HK-2 (cell line): ENCODE data around the gene TESK2.
"Not testable (repeated sequence)": the region's sequence is repeated elsewhere in the genome, so short reads cannot be mapped to it uniquely, and the experiment has no call there.

Experiments used
- DNase-seq: peaks from one replicate; pipeline ENCODE4 v3.0.0-alpha.2; 2018; ENCODE audit not compliant: unreplicated experiment

TESK2 gene

GRCh38 chr1:45411510-45411899 is 79.5 kb downstream of the TESK2 start:
- DNase-seq, result no peak

- DNase-seq, result no peak
Observed at GRCh38 chr1:45410850-45411509, 80.0 kb downstream of the TESK2 start.

- no peak for DNase-seq
Observed at GRCh38 chr1:45409276-45409675, 81.7 kb downstream of the TESK2 start.

GRCh38 chr1:45407629-45408287 is 83.2 kb downstream of the TESK2 start:
- no peak for DNase-seq

- DNase-seq, result no peak
Observed at GRCh38 chr1:45405636-45406035, 85.3 kb downstream of the TESK2 start.

DNA sequence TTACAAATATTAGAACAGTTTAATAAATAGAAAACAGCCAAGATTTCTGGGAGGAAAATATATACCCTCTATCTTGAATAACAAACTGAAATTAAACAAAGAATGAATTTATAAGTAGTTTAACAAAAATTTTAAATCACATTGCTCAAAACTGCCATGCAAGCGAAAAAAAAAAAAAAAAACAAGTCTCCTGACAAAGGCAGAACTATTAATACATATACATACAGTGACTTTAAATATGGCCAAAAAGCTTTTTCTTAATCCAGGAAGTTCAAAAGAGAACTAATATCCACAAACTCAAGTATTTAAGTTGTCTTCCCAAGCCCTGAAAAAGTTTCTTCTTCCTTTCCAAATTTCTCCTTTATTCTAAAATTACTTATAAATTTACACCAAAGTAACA is 87.2 kb downstream of the TESK2 start:
- no peak for DNase-seq

- no peak for DNase-seq
Observed at GRCh38 chr1:45403298-45403697, 87.7 kb downstream of the TESK2 start.

DNA sequence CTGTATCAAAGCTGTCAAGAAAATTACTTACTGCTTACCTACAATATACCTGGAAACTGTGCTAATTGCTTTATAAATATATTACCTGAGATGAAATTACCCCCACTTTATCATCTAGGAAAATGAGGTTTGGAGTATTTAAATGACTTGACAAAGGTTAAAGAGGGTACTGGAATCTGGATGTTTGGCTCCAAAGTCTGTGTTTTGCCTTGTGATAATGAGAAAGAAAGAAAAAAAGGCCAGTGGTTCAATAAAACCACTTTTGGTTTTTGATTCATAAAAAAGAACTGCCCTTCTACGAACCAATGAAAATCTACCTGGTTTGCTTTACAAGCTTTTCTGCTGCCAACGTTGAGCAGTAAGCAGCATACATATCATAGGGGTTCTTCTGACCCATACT is 89.4 kb downstream of the TESK2 start:
- no peak for DNase-seq

DNA sequence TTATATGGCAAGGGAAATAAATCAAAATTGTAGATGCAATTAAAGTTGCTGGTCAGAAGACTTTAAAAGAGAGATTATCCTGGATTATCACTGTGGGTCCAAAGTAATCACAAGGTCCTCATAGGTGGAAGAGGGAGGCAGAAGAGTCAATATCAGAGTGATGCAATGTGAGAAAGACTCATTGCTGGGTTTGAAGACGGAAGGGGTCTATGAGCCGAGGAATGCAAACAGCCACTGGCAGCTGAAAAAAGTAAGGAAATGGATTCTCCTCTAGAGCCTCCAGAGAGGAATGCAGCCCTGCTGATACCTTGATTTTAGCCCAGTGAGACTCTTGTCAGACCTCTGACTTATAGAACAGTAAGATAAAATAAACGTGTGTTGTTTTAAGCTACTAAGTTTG is 90.9 kb downstream of the TESK2 start:
- no peak for DNase-seq

- DNase-seq, result no peak
Observed at GRCh38 chr1:45397285-45397684, 93.7 kb downstream of the TESK2 start.

- DNase-seq, result no peak
Observed at GRCh38 chr1:45395582-45395981, 95.4 kb downstream of the TESK2 start.

DNA sequence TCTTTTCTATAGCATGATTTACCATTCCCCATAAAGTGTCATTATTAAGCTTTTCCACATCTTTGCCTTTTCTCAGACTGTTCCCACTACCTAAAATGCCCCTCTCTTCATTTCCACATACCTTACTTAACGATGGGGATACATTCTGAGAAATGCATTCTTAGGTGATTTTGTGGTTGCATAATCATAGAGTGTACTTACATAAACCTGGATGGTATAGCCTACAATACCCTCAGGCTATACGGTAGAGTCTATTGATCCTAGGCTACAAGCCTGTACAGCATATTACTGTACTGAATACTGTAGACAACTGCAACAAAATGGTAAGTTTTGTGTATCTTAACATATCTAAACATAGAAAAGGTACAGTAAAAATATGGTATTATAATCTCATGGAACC is 95.9 kb downstream of the TESK2 start:
- DNase-seq, result no peak

DNA sequence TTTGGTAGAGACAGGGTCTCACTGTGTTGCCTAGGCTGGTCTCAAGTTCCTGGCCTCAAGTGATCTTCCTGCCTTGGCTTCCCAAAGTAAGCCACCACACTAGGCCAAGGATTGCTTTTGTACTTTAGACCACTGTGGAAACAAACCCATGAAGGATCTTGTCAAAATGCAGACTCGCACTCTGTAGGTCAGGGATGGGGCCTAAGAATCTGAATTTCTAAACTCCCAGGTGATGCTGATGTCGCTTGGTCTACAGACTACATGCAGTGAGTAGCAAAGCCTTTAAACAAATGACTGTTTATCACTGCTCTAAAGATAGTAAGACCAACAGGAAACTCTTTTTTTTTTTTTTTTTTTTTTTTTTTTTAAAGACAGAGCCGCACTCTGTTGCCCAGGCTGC is 96.6 kb downstream of the TESK2 start:
- DNase-seq, result no peak

DNA sequence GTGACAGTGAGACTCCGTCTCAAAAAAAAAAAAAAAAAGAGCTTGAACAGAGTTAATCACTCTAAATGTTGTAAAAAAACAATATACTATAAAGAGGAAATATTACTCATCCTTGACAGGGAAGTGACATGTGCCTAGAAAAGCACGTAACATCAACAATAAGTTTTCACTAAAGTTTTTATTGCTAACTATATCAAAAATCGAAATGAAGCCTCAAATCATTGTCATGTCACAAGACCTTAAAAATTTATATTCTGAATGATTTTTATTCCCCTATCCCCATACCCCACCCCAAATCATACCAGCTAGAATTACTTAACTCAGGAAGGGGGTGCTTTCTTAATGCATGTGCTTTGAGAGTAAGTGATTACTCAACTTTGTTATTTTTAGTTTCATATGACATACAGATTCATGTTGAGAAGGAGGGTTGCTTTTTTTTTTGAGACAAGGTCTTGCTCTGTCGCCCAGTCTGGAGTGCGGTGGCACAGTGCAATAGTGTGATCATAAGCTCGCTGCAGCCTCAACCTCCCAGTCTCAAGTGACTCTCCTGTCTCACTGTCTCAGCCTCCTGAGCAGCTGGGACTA is 97.2 kb downstream of the TESK2 start:
- DNase-seq, result no peak

DNA sequence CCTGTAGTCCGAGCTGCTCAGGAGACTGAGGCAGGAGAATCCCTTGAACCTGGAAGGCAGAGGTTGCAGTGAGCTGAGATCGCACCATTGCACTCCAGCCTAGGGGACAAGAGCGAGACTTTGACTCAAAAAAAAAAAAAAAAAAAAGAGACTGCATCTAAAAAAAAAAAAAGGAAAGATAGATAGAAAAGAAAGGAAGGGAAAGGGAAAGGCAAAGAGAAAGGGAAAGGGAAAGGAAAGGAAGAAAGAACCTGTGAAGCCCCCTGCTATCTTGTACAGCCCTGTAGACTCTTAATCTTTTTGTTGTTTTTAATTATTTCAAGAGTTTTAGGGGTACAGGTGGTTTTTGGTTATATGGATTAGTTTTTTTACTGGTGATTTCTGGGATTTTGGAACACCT is 104.7 kb downstream of the TESK2 start:
- DNase-seq, result no peak

DNA sequence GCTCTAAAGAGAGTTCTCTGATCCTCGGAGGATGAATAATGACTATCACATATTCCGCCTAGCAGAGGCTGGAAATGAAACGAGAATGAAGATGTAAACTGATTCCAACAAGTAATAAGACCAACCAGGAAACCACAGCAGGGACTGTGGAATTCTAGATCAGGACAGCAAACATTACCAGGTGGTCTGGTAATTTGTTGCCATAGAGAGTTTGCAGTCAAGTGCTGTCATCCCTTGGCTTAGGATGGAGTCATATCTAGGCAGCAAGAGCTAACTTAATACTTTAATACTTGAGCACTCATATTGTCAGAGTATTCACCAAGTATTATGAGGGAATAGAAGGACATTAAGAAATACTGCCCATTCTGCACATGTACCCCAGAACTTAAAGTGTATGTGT is 105.7 kb downstream of the TESK2 start:
- DNase-seq, result no peak

- not testable (repeated sequence) for DNase-seq
Observed at GRCh38 chr1:45384213-45384612, 106.8 kb downstream of the TESK2 start.

DNA sequence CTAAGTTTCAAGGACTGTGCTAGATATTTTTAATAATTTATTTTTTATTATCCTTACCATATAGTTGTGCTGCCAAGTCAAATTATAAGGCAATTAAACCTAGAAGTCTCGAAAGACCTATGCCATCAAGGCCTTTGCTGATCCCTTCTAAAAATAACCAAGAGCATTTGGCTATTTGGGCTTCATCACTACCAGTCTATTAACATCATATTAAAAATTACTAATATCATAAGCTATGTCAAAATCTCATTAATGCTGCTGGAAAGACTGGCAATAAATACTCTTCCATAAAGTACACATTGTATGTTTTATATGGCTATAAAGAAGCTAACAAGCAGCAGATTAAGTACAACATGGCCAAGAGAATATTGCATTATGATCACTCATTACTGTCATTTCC is 107.8 kb downstream of the TESK2 start:
- no peak for DNase-seq

DNA sequence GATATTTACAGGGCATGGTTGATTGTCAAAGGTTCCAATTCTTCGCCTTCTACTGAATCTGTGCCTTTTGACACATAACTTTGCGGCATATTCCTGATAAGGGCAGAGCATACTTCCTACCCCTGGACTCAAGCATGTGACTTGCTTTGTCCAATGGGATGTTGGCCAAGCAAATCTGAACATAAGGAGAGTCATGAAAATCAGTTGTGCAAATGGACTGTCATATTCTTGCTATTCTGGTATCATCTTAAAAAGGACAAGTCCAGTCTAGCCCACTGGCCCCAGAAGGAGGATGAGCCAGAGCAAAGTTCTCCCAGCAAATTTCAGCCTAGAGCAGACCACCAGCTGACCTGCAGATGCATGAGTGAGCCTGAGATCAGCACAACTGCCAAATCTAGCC is 109.7 kb downstream of the TESK2 start:
- DNase-seq, result no peak

- no peak for DNase-seq
Observed at GRCh38 chr1:45380730-45381129, 110.2 kb downstream of the TESK2 start.

- no peak for DNase-seq
Observed at GRCh38 chr1:45380125-45380524, 110.8 kb downstream of the TESK2 start.

DNA sequence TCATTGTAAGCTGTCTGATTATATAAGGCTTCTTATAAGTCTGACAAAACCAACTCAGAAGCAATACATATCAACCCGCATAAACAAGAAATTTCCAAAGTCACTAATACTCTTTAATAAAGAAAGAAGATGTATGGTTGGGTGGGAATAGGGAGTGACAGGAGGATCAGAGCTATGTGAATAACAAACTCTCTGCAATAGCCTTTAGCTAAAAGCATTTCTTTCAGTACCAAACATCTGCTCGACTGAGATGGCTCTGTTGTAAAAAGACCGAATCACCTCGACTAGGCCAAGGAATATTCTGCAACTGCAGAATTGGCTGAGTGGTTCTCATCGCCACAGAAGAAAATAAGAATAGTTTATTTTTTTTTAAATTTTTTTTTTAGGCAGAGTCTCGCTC is 111.4 kb downstream of the TESK2 start:
- no peak for DNase-seq

DNA sequence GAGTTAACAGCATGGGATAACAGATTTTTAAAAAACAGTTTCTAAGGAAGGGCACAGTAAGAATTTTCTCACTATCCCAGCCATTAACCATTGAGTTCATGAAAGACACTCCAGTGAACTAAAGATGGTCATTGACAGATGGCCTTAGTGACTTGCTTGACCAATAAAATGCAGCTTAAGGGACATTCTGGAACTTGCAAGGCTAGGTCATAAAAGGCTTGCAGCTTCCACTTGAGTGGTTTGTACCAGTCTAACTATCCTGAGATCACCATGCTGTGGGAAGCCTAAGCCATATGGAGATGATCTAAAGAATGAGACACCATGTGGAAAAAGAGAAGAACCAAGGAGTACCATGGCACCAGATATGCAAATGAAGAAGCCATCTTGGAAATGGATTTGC is 112.8 kb downstream of the TESK2 start:
- DNase-seq, result no peak
